Astrocyte of the cerebellum (primary cell): ENCODE data around the gene MEF2A.
"Not testable (repeated sequence)": the region's sequence is repeated elsewhere in the genome, so short reads cannot be mapped to it uniquely, and the experiment has no call there.

ENCODE experiments used
- DNase-seq: peaks from one replicate; pipeline ENCODE4 v3.0.0-alpha.2; 2011; ENCODE audit warnings: low read depth
- H3K4me3 ChIP-seq: 2 replicates; pipeline ENCODE4 v1.5.1; 2011; ENCODE audit warnings: mild to moderate bottlenecking, low read depth, low read length, moderate library complexity
- in situ Hi-C: cut with HindIII; loops from 2 replicates; pipeline ENCODE4 v1.10.0; 2017; ENCODE audit warnings: low sequenced_read_pairs
- TF ChIP-seq, protein P1 (sequence below): IDR thresholded peaks from 2 replicates; pipeline ENCODE4 v1.5.1; 2012; ENCODE audit warnings: low read length, low read depth, moderate library complexity, mild to moderate bottlenecking; ENCODE audit errors: missing control alignments

Gene MEF2A

GRCh38 chr15:99736702-99737101, 170.9 kb downstream of the MEF2A start:
- DNase-seq = no peak
- TF ChIP-seq, protein P1, sequence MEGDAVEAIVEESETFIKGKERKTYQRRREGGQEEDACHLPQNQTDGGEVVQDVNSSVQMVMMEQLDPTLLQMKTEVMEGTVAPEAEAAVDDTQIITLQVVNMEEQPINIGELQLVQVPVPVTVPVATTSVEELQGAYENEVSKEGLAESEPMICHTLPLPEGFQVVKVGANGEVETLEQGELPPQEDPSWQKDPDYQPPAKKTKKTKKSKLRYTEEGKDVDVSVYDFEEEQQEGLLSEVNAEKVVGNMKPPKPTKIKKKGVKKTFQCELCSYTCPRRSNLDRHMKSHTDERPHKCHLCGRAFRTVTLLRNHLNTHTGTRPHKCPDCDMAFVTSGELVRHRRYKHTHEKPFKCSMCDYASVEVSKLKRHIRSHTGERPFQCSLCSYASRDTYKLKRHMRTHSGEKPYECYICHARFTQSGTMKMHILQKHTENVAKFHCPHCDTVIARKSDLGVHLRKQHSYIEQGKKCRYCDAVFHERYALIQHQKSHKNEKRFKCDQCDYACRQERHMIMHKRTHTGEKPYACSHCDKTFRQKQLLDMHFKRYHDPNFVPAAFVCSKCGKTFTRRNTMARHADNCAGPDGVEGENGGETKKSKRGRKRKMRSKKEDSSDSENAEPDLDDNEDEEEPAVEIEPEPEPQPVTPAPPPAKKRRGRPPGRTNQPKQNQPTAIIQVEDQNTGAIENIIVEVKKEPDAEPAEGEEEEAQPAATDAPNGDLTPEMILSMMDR = no peak
- H3K4me3 ChIP-seq = no peak overlapping the region
- in situ Hi-C loops = no loop called here

- no peak overlapping the region for H3K4me3 ChIP-seq
- DNase-seq = no peak
- in situ Hi-C loops = no loop called here
- TF ChIP-seq, protein P1 = no peak
These were observed 172.4 kb downstream of the MEF2A start for GRCh38 chr15:99738021-99738847.

DNA sequence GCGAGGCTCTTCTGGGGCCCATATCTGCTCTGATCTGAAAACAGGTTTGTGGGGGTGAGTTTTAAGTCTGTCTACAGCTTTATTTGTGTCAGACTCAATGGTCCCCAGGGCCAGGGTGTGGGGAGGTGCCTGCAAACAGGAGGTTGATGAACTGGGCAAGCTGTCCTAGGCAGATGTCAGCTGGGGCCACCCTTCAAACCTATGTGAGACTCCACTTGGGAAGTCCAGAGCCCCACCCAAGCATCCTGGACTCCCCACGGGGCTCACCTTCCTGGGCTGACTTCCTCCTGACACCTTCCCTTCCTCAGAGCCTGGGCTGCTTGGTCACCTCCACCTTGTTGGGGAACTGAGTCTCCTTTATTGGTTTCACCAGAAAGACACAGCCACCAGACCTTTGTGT, 176.1 kb downstream of the MEF2A start:
- TF ChIP-seq, protein P1 = no peak
- in situ Hi-C loops = no loop called here
- no peak for DNase-seq
- H3K4me3 ChIP-seq = no peak overlapping the region

GRCh38 chr15:99744142-99744541, 178.4 kb downstream of the MEF2A start:
- in situ Hi-C loops = no loop called here
- TF ChIP-seq, protein P1 = no peak
- DNase-seq = no peak
- H3K4me3 ChIP-seq = no peak overlapping the region

DNA sequence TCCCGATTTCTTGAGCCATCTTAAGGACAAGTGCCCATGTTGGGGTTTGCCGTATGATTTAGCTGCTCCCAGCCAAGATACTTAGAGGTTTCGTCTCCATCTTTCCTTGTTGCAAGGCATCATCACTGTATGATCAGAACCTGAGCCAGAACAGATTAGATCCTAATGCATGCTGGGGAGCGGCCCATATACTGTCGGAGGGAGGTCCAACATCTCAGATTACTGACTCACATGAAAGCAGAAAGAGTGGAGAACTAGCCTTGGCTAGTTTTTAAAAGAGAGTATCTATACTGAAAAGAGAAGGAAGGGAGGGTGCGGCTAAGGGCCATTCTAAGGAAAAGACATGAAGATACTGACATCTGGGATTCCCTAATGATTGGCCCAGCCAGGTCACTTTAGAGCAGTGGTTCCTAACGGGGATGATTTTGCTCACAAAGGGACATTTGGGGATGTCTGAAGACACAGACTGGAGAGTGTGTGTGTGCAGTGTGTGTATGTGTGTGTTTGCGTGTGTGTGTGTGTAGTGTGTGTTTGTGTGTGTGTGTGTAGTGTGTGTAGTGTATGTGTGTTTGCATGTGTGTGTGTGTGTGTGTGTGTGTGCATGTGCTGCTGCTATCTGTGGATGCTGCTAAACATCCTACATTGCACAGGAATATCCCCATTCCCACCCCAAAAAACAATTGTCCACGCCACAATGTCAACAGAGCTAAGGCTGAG, 179.7 kb downstream of the MEF2A start:
- TF ChIP-seq, protein P1 = no peak
- DNase-seq = no peak
- in situ Hi-C loops = no loop called here
- no peak overlapping the region for H3K4me3 ChIP-seq

- no peak for DNase-seq
- in situ Hi-C loops = no loop called here
- no peak overlapping the region for H3K4me3 ChIP-seq
- TF ChIP-seq, protein P1 = no peak
These were observed 183.6 kb downstream of the MEF2A start for GRCh38 chr15:99749386-99749785.

DNA sequence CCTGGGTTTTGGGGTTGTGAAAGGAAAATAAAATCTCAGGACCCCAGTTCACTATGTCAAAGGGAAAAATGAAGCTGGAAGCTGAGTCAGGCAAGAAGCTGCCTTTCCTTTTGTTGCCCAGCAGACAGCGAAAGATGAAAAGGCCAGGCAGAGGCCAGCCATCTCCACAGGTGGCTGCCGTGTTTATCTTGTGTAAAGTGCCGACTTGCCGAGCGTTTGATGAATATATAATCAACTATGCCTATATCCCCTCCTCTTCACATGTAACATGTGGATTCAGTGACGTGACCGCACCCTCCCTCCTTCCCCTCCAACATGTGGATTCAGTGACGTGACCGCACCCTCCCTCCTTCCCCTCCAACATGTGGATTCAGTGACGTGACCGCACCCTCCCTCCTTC, 184.5 kb downstream of the MEF2A start:
- in situ Hi-C loops, H3K4me3 ChIP-seq, DNase-seq: not testable (repeated sequence)
